ENCODE data around the gene LONP1.
A peak's percentile ranks its signal among the peaks of the same experiment; 100 is the strongest.
"Not testable (repeated sequence)": the region's sequence is repeated elsewhere in the genome, so short reads cannot be mapped to it uniquely, and the experiment has no call there.

LONP1 gene

GRCh38 chr19:5694167-5694955 lies 25.6 kb downstream of the LONP1 start:
- DNase-seq (ENCODE audit: low read depth in 1 of 2, low spot score in 1 of 2), result no peak

- no peak for DNase-seq (ENCODE audit: low read depth in 1 of 2, low spot score in 1 of 2)
Observed at GRCh38 chr19:5693195-5694166, 26.5 kb downstream of the LONP1 start.

- no peak for DNase-seq (ENCODE audit: low read depth in 1 of 2, low spot score in 1 of 2)
Observed at GRCh38 chr19:5692723-5693194, 27.2 kb downstream of the LONP1 start.

- no peak for DNase-seq (ENCODE audit: low read depth in 1 of 2, low spot score in 1 of 2)
Observed at GRCh38 chr19:5691822-5692722, 27.9 kb downstream of the LONP1 start.

- no peak for DNase-seq (ENCODE audit: low read depth in 1 of 2, low spot score in 1 of 2)
Observed at GRCh38 chr19:5690955-5691821, 28.8 kb downstream of the LONP1 start.

- peak; percentile 98 for DNase-seq (ENCODE audit: low read depth in 1 of 2, low spot score in 1 of 2)
Observed at GRCh38 chr19:5690125-5690954, 29.6 kb downstream of the LONP1 start, which contains the start of gene RPL36. Gene RPL36 (plus strand): TSS chr19:5690295. CDS start chr19:5690508, 213 bp downstream.

- not testable (repeated sequence) for DNase-seq (ENCODE audit: low read depth in 1 of 2, low spot score in 1 of 2)
Observed at GRCh38 chr19:5688262-5688881, 31.6 kb downstream of the LONP1 start.

- DNase-seq (ENCODE audit: low read depth in 1 of 2, low spot score in 1 of 2), result no peak
Observed at GRCh38 chr19:5687360-5688198, 32.4 kb downstream of the LONP1 start.

- peak; percentile 89 to 96 for DNase-seq (ENCODE audit: low read depth in 1 of 2, low spot score in 1 of 2)
Observed at GRCh38 chr19:5686647-5687359, 33.1 kb downstream of the LONP1 start.

GRCh38 chr19:5686326-5686646 lies 33.7 kb downstream of the LONP1 start:
- no peak for DNase-seq (ENCODE audit: low read depth in 1 of 2, low spot score in 1 of 2)

- DNase-seq (ENCODE audit: low read depth in 1 of 2, low spot score in 1 of 2), result no peak
Observed at GRCh38 chr19:5684694-5685430, 35.1 kb downstream of the LONP1 start.

- DNase-seq (ENCODE audit: low read depth in 1 of 2, low spot score in 1 of 2), result no peak
Observed at GRCh38 chr19:5683177-5683886, 36.6 kb downstream of the LONP1 start.

GRCh38 chr19:5682107-5682482 lies 37.9 kb downstream of the LONP1 start:
- DNase-seq (ENCODE audit: low read depth in 1 of 2, low spot score in 1 of 2), result no peak

GRCh38 chr19:5681391-5682106 lies 38.4 kb downstream of the LONP1 start:
- DNase-seq (ENCODE audit: low read depth in 1 of 2, low spot score in 1 of 2), result no peak
